ENCODE results near the gene PTRH1.
"Not testable (repeated sequence)": the region's sequence is repeated elsewhere in the genome, so short reads cannot be mapped to it uniquely, and the experiment has no call there.

The PTRH1 gene, protein sequence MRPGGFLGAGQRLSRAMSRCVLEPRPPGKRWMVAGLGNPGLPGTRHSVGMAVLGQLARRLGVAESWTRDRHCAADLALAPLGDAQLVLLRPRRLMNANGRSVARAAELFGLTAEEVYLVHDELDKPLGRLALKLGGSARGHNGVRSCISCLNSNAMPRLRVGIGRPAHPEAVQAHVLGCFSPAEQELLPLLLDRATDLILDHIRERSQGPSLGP

DNA sequence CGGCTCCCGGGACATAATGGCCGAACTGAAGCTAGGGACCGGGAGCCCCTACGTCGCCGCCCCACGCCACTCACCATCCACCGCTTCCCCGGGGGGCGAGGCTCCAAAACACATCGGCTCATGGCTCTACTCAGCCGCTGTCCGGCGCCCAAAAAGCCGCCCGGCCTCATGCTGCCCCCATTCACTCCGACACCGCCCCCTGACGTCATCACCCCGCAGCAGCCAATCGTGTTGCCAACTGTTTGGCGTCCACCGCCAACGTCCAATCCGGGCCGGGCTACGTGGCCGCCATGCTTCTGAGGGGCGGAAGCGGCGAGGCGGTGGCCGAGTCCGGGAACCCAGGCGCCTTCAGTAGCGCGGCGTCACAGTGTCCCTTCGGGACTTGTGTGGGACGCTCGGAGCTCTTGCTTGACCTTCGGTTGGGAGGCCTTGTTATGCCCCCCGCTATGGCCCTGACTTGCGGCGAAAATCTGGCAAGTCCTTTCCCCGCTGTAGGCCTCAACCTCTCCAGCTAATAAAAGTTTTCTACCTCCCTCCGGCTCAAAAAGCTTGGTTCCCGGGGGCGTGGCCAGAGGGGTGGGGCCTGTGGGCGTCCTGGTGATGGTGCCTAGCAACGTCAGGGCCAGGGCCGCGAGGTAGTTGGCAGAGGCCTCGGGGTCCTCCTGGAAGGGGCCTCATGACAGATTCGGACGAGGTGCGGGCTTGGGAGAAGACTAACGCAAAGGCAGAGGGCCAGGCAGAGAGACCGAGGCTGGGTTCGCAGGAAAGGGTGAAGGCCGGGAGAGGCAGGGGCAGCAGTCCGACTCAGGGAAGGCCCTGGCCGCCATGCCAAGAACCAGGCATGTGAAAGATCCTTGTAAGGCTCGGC, at the start of gene PTRH1, which contains the start of gene TTC16:
Gene PTRH1 (minus strand): TSS at position 194 of the 868 bp plus-strand sequence. CDS start 24 bp downstream, at position 170.
Gene TTC16 (plus strand): TSS at position 610 of the 868 bp plus-strand sequence. CDS start 67 bp downstream, at position 677.
- peak; percentile 90 for DNase-seq

DNA sequence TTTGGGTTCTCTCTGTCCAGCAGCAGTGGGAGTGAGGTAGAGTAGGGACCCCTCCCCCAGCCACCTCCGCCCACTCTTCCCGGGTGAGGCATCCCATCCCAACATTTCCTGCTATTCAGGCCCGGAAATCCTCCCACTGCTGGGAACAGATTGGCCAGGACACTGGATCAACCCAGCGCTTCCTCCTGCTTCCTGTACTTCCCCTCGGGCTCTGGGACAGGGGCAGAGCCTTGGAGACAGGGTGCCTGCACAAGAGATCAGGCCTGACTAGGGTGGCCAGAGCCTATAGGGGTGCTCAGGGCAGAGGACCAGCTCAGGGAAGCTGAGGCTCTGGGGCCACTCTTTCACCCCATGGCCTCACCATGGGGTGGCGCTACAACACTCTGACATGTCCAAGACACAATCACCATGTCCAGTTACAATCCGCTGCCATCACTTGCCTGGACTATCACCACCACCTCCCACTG, 48.5 kb upstream of the PTRH1 start:
- no peak for DNase-seq

DNA sequence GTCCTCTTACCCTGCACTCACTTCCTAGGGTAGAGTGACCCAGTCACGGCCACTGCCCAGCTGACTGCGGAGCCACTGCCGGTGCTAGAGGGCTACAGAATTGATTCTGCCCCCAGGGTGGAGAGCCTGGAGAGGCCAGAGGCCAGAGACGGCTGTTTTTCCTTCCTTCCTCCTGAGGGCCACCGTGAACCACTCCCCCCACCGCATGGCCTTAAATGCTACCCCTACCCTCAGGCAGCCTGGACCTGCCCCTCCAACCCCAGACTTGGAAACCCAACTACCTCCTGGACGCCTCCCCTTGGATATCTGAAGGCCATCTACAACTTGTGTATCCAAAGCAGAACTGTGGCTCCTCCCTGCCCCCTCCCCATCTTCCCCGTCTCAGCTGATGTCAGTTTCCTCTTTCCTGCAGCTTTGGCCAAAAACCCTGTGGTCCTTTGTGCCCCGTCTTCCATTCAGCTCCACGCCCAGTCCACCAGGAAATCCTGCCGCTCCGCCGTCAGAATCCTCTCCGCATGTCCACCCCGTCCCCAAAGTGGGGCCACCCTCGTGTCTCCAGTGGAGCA, 46.7 kb upstream of the PTRH1 start:
- no peak for DNase-seq

DNA sequence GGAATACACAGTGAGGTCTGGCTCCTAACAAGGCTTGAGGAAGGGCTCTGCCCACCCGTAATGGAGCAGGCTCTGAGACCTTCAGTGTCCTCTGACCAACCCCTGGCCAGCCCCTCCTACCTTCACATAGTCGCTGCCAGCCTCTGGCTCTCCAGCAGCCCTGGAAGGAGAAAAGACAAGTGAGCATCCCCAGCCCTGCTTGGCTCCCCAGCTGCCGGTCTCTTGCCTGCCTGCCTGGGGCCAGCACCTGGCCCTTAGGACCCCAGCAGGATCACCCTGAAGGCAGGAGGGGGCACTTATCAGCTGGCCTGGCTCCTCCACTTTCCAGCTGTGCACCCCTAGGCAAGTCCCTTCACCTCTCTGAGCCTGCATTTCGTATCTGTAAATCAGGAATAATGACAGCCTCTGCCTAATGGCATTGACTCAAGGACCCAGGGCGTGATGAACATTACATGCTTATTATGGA, 46.1 kb upstream of the PTRH1 start:
- no peak for DNase-seq

DNA sequence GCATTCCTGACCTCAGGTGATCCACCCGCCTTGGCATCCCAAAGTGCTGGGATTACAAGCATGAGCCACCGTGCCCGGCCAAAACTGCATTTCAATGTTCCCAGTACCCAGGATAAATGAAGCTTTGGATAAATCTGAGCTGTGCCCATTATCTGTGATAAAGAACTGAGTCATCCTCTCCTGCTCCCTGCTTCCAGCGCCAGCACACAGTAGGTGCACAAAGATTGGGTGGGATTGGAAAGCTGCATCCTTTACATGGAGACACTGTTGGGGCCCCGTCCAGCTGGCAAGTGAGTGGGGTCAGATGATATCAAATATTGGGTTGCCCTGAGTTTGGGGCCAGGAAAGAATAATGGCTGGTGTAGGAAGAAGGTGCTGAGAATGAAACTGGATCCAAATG, 45.6 kb upstream of the PTRH1 start:
- peak; percentile 4 for DNase-seq

DNA sequence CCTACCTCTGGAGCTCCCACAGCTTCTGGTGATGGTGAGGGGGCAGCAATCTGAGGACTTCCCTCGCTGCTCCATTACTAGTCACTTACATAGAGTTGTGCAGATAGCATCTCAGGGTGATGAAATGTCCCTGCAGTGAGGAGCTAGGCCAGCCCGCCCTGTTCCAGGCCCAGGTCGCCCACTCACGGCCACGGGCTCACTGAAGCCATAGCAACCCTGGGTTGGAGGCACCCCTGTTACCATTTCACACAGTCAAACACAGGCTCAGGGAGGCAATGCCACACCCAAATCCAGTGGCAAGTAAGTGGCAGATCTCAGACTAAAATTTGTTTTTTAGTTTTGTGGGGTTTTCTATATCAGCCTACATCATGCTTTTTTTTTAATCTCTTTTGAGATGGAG, 43.4 kb upstream of the PTRH1 start:
- no peak for DNase-seq

DNA sequence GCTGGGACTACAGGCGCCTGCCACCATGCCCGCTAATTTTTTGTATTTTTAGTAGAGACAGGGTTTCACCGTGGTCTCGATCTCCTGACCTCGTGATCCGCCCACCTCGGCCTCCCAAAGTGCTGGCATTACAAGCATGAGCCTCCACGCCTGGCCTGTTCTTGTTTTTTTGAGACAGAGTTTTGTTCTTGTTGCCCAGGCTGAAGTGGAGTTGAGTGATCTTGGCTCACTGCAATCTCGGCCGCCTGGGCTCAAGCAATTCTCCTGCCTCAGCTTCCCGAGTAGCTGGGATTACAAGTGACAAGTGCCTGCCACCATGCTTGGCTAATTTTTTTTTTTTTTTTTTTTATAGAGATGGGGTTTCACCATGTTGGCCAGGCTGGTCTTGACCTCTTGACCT, 41.3 kb upstream of the PTRH1 start:
- not testable (repeated sequence) for DNase-seq

DNA sequence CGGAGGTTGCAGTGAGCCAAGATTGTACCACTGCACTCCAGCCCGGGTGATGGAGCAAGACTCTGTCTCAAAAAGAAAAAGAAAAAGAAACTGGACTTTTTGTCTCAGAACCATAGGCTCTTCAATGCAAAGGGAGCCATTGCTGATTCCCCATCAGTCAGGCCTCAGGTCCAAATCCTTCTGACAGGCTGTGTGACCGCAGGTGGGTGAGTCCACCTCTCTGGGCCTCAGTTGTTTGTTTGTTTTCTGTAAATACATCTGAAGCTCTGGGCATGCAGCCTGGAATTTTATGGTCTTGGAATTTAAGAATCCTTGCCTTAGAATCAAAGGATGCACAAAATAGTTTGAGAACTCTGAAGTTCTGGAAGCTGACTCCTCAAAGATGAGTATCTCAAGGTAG, 40.8 kb upstream of the PTRH1 start:
- DNase-seq = no peak

DNA sequence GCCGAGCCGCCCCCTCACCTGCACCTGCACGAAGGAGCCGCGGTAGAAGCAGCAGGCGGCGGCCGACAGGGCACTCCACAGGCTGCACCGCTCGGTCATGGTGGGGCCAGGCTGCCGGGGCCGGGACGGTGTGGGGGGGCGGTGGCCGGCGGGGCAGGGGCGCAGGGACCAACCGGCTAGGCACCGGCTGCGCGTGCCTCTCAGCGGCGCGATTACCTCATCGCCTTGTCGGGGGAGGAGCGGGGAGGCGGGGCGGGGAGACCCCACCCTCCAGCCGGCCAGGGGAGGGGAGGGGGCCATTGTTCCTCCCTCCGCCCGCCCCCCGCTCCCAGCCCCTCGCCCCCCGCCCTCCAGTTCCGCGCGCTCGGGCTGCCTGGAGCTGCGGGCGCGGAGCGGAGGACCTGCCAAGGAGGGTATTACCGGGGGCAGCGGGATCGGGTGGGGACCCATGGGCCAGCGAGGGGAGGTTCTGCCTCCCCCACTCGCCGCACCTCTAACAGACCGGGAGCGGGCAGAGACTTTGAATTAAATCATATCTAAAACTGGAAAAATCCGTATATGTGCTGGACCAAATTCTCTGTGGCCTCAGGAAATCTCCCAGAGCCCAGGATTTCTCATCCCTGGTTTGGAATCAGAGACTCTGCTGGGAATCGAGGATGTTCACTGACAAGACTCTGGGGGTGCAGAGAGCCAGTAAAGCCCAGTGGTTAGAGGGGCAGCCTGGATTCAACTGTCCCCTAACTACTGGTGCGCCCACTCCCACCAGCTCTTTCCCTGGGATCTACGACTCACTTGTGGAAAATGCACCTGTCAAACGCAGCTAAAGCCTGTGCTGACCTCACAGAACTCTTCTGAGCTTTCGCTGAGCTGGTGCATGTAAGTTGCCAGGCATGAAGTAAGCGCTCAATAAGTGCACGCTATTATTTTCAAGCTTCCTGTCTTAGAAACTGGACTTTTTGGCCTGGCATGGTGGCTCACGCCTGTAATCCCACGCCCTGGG, 39.9 kb upstream of the PTRH1 start:
- DNase-seq = peak; percentile 17

DNA sequence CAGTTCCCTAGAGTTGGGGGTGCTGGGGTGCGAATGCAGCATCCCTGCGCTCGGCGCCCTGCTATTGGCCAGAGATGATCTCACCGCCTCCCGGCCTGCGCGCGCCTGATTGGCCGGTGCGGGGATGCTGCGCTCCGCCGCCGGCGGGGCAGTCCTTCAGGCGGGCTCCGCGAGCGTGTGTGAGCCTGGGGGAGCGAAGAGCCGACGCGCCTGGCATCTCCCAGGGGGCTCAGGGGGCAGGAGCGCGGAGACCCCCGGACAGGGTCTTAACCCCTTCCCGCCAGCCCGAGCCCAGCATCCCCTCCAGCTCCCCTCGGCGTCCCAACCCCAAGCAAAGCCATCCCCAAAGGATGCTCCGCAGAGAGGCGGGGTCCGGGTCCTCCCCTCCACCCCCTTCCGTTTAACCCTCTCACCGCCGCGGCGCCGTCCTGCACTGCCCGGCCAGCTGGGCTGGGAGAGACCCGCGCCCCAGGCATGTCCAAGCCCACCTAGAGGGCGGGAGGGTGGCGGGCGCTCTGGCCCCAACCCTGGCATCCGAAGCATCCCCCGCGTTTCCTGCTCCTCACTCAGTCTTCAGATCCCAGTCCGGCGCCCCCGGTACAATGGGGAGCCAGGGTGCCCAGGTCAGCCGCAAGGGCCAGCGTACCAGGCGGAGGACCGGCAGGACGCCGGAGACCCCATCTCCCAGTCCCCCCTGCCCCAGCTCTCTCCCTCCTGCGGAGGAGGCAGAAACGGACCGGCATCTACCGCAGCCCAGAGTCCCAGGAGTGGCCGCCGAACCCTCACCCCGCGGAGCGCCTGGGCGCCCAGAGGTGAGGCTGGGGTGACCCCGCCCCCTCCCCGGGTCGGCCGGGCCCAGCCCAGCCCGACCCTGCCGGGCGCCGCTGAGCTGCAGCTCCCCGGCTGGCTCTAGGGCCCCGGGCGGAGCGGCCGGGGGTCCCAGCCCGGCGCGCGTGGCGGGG, 38.9 kb upstream of the PTRH1 start:
- DNase-seq = peak; percentile 28

DNA sequence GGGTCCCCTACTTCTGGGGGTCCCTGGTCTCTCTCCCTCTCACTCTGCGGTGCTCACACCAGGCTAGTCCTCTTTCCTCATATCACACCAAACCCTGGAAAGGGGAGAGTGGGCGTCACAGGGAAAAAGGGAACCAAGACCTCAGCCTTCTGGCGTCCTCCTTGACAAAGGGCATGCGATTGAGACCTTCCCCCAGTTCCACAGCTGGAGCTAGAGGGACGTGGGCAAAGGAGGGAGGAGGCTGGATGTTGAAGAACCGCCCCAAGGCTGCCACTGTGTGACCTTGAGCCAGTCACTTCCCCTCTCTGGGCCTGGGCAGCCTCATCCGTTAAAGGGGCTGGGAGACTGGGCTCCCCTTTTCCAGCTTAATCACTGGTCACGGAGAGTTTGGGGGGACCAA, 38.2 kb upstream of the PTRH1 start:
- no peak for DNase-seq

DNA sequence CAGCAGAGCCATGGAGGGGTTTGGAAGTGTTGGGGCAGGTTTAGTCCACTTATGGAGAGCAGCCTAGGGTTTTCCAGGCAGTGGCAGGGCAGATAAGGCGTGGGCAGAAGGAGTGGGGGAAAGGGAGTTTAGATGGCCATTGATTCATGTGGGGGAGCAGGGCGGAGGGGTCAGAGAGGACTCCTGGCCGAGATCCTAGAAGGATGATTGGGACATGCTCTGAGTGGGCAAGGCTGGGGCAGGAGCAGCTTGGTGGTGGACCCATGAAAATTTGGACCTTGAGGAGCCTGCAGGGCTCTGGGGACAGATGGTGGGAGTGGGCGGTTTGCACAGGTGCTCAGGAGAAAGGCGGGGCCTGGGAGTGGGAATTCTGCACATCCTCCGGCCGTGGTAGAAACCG, 37.7 kb upstream of the PTRH1 start:
- DNase-seq = no peak

DNA sequence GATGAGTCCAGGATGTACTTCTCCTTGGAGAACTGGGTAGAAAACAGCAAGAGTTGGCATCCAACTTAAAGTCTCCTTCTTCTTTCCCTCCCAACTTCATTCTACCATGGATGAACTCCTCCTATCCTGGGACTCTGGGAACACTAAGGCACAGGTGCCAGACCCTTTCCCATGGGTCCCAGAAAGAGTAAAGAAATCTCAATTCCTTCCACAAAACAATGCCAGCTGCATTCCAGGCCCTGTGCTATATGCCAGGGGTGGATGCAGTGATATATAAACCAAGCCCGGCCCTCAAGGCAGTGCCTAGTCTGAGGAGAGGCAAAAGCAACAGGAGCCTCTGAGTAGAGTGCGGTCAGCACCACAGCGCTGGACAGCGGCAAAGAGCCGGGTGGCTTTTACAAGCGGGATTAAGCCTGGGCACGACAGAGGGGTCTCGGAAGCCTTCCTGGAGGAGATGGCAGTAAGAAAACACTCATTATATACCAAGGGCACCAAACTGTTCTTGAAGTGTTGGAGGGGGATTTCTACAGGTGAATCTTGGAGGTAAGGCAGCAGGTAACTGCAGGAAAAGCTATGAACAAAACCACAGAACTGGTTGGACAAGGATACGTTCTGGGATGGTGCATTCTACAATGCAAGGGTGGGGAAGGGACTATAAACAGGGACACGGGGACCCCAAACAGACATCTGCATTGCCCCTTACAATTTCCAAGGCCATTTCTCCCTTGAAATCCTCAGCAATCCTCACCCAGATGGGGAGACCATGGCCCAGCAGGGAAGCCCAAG, 36.0 kb upstream of the PTRH1 start:
- DNase-seq = no peak

DNA sequence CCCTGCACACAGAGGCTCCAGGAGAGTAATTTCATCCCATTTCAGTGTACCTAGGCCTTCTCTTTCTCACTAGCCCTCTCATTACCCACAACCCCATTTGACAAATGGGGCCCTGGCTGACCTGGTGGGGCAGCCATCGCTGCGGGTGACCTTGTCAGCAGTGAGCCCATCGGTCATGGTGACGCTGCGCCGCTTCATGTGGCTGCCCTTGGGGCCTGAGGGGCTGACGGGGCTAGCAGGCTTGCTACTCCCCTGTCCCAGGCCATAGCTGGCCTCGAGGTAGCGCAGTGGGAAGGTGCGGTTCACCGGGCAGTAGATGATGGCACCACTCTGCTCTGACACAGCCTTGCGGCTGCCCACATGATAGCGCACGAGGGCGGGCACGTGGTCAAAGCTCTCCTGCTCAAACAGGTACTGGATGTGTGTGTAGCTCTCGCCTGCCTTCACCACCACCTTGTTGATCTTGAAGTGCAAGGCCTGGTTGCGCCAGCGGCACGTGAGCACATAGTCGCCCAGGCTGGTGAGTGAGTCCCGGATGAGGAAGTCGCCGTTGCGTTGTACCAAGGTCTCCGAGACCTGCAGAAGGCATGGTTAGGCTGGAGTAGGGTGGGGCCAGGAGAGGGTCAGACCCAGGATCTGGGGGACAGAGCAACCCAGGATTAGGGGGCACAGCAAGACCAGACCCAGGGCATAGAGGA, 33.8 kb upstream of the PTRH1 start:
- no peak for DNase-seq

DNA sequence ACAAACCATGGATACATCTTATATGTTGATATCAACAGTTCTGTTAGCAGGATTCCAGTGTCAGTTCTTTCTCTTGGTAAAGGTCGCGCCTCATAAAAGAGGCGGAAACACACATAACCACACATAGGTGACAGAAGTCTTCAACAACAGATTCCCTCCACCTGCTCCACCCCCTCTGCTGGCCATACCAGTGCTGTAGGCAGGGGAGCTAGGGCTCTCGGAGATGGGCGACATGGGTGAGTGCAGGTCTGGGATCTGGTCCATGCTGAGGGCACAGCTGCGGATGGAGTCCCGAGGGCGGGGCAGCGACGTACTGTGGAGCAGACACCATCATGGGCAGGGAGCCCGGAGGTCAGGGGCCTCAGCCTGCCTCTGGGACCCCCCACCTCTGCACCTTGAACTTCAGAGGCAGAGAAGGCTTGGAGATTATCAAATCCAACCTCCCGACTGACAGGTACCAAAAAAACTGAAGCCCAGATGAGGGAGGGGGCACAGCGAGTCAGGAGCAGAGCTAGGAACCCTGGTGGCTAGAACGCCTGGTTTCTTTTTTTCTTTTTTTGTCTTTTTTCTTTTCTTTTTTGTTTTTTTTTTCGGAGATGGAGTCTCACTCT, 31.6 kb upstream of the PTRH1 start:
- DNase-seq = no peak

DNA sequence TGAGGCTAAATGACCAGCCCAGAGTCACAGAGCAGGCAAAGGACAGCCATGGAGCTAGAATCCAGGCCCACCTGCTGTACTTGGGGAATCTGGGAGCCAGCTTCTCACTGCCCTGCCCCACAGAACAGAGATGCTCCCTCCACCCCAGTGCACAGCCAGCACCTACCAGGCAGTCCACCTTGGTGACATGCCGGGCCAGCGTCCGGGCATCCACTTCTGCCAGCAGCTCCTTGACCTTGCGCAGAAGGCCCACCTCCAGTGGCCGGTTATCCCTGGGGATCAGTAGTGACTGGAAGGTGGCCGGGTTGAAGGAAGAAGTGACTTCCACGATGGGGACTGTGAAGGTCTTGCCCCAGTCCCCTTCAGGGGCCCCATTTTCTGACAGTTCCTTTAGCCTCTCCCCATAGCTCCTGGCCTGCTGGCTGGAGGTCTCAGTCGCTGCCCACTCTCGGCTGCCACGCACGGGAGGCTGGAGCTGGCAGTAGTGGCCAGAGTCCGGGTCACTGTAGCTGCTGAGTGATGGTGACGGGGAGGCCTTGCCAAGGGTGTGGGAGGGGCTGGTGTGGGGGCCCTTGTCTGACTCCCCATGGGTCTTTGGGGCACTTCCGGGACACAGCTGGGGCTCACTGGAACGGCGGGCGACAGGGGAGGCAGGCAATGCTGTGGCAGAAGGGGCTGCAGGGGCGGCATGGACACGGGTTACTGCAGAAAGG, 29.1 kb upstream of the PTRH1 start:
- DNase-seq = no peak

DNA sequence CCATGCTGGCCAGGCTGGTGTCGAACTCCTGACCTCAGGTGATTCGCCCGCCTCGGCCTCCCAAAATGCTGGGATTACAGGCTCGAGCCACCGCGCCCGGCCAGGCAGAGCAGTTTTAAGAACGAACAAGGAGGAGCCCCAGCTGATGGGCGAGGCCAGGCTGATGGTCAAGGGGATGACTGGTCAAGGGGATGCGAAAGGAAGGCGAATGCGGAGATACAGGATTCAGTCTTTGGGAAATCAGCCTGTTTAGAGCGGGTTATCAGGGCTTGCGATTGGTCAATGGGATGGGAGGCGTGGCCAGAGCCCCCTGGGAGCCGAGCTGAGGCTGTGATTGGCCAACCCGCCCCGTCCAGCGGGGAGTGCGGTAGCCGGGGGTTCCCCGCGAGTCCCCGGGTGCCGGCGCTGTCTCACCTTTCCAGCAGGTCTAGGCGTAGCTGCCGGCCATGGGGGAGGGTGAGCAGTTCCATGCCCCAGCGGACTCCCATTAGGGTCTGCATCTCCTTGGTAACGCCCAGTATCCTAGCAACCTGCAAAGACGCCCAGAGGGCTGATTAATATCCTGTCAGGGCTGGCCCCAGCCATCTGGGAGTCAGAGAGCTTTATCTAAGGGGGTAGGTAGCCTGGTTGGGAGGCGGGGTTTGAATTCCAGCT, 27.1 kb upstream of the PTRH1 start:
- no peak for DNase-seq

DNA sequence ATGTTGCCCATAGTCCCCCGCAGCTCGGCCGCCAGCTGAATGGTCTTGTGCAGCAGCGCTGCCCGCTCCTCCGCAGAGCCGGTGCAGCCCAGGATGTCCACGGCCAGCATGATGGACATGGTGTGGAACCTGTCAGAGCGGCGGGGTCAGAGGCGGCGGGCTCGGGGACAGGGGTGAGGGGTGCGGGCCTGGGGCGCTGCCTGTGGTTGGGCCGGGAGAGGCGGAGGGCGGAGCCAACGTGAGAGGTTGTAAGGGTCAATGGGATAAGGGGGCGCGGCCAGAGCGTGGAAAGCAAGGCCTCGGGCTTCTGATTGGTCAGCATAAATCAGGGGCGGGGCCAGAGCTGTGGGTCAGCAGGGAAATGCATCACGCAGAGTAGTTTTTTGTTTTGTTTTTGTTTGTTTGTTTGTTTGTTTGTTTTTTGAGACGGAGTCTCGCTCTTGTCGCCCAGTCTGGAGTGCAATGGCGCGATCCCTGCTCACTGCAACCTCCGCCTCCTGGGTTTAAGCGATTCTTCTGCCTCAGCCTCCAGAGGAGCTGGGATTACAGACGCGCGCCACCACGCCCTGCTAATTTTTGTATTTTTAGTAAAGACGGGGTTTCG, 26.5 kb upstream of the PTRH1 start:
- DNase-seq = no peak

Data from DMS79 treated with DMSO at 0.1 percent for 48 hours (cell line).